GM18520 (cell line): ENCODE results near the gene USP15.
"Not testable (repeated sequence)": the region's sequence is repeated elsewhere in the genome, so short reads cannot be mapped to it uniquely, and the experiment has no call there.

ENCODE experiments used
- ATAC-seq: cut with Tn5 transposase; IDR thresholded peaks from one replicate; pipeline ENCODE4 v1.9.1; 2021; ENCODE audit not compliant: unreplicated experiment

USP15 gene

DNA sequence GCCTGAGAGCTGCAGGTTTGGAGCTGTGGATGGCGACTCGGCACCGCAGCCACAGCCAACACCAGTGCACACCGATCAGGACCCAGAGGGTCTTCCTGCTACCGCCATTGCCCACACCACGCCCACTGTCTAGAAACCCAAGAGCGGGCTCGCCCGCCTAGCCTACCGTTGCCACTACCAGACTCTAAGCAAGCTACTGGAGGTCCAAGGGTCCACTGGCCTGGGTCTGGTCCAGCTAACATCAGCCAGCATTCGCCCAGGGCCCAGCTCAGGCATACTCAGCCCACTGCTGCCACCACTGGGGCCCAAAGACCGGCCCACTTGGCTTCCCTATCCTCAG is 175.9 kb downstream of the USP15 start:
- ATAC-seq, result no peak

DNA sequence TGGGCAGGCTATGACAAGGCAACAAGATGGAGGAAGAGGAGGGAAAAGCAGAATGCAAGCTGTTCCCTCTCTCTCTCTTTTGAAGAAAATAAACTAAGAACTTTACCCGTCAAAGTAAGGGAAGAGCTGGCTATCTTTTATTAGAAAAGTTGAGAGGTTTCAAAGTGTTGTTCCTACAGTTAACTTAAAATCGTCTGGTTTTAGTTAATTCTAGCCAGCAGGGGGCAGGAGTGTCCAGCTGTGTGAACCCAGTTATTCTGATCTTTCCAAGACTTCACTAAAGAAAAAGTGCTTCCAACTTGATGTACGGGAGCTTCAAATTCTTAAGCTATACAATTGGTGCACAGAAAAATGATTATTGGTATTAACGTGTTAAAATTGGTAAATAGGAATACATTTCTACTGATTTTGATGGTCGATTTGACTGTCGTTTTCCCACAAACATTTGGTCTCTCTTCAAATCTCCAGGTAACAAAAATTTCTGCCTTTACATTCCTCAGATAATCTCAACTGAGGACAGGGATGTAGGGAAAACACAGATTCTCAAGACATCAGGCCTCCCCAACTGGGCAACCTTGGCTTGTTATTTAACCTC is 178.0 kb downstream of the USP15 start:
- ATAC-seq, result no peak

DNA sequence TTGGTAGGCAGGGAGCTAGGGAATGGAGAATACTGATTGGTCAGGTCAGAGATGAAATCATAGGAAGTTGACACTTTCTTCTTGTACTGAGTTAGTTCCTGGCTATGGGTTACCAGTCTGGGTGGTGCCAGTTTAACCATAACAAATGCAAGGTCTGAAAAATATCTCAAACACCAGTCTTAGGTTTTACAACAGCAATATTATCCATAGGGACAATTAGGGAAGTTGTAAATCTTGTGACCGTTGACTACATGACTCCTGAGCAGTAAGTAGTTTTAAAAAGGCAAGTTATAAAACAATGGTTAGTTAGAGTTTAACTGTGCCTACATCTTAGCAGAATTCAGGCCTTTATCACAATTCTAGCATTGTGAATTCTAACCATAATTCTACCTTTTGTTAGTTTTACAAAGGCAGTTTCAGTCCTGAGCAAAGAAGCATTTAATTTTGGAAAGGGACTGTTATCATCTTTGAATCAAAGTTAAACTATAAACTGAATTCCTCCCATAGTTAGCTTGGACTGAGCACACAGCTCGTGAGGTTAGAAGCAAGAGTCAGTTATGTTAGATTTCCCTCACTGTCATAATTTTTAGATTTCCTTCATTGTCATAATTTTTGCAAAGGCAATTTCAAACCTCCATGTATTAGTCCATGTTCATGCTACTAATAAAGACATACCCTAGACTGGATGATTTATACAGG is 186.7 kb downstream of the USP15 start:
- no peak for ATAC-seq

DNA sequence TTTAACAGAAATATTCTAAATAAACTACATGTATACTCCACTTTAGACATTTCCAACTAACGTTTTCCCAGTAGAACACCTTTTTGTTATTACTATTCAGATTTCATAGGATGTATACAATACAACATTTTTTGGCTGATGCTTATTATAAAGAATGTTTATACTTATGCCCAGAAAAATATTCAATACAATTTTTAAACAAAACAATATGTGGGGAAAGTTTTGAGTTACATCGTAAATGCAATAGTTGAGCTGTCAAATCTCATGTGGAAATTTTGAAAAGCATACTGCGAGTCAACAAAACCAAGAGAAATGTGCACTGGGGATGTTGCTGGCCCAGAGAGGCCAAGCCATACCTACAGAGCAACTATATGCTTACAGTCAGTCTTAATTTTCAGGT is 188.2 kb downstream of the USP15 start:
- ATAC-seq, result no peak

GRCh38 chr12:62455429-62455828 is 195.2 kb downstream of the USP15 start:
- ATAC-seq, result not testable (repeated sequence)

DNA sequence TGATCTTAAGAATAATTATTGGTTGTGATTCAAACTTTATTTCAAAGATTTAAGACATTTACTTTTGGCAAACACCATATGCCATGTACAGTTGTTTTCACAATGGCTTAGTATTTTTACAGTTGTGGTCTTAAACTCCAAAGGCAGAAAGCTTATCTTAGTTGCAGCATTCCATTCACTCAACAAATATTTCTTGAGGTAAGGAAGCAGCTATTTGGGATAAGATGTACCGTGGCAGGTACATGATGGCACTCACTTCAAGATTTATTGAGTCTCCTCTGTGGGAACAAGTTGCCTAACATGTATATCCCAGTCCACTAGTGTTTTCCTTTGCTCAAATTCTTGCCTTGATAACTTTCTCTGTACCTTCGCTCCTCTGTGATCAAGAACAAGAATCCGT is 198.4 kb downstream of the USP15 start:
- ATAC-seq, result no peak

DNA sequence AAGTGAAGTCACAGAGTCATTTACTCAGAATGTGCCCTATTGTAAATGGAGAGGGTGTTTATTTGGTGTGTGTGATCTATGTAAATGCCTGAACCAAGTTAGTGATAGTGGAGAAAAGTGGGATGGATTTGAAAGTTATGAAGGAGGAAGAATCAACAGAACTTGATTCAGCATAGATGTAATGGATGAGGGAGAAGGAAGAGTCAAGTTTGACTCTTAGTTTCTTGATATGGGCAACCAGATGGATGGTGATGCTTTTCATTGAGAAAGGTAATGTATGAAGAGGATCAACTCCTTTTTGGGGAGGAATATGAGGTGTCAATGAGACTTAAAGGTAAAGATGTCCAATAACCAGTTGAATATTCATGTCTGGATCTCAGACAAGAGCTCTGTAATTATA is 199.8 kb downstream of the USP15 start:
- no peak for ATAC-seq

DNA sequence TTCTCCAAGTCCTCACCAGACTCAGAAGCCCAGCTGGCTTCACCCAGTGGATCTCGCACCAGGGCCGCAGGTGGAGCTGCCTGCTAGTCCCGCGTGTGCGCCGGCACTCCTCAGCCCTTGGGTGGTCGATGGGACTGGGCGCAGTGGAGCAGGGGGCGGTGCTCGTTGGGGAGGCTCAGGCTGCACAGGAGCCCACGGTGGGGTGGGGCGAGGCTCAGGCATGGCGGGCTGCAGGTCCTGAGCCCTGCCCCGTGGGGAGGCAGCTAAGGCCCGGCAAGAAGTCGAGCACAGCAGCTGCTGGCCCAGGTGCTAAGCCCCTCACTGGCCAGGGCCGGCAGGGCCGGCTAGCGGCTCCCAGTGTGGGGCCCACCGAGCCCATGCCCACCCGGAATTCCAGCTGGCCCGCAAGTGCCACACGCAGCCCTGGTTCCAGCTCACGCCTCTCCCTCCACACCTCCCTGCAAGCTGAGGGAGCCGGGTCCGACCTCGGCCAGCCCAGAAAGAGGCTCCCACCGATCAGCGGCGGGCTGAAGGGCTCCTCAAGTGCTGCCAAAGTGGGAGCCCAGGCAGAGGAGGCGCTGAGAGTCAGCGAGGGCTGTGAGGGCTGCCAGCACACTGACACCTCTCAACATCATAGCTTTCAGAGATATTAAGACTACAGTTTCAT is 201.1 kb downstream of the USP15 start:
- not testable (repeated sequence) for ATAC-seq

DNA sequence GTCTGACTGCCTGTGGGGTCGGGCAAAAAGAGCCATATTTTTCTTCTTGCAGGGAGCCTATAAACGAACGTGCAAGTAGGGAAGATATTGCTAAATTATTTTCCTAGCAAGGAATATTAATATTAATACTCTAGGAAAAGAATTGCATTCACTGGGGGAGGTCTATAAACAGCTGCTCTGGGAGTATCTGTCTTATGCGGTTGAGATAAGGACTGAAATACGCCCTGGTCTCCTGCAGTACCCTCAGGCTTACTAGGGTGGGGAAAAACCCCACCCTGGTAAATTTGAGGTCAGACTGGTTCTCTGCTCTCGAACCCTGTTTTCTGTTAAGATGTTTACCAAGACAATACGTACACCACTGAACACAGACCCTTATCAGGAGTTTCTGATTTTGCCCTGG is 203.0 kb downstream of the USP15 start:
- not testable (repeated sequence) for ATAC-seq
